ENCODE measurements around the gene PRR5L. TPM values are rescaled to one million over a fixed set of nuclear protein-coding genes. Genes with fewer than 3 reads are reported as not detected.

PRR5L gene
- polyA plus RNA-seq, 1 of the 3 experiments (the other 2 are of a cell fraction) = 0.46 TPM

DNA sequence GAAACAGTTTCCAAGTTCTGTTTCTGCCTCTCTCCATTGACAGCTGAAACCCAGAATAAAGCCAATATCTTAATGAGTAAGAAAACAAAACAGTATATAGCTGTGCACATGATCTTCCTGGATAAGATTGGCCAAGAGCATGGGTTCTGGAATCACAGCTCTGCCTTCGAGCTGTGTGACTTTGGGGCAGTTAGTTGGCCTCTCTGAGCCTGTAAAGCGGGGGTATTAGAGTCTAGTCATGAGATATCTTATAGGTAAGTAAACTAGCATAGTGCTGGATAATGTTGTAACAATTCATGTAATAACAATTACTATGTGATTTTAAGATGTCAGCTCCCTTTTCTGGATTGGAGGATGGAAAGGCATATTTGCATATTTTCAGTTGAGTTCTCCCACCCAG is 140.5 kb downstream of the PRR5L start:
- no peaks in the 10 kb centered on the region for H3F3A ChIP-seq (replicated peaks; ENCODE audit: insufficient read depth)
- ChIA-PET POLR2A (no interaction called here), CTCF (interaction anchor here (1.3 kb wide), 2 partner anchors 13 to 56 kb away, joined by 3 read pairs; no protein-coding TSS in a partner anchor)
- H3K4me2 ChIP-seq = no peak overlapping the region
- H3K27ac ChIP-seq (ENCODE audit: low read depth in 2 of 2, low read length in 1 of 2) = no peak overlapping the region; a peak in 1 of 4 replicates
- no peaks in the 10 kb centered on the region for H3K36me3 ChIP-seq (replicated peaks in 1 of 2; ENCODE audit: control insufficient read depth in 1 of 2, insufficient read depth in 2 of 2, low read length in 1 of 2)
- no peak for DNase-seq
- no peak for TF ChIP-seq RFX5 (IDR thresholded peaks at IDR 0.05; ENCODE audit: low read length)
- H3K79me2 ChIP-seq (ENCODE audit: insufficient read depth) = no peaks in the 10 kb centered on the region
- H2AFZ ChIP-seq (ENCODE audit: low read depth) = no peak overlapping the region
- no peaks in the 10 kb centered on the region for H3K9me3 ChIP-seq
- WGBS (ENCODE audit: low lambda C conversion rate) = 54% methylated on average over 2 of the region's 2 CpGs
- no peaks in the 10 kb centered on the region for H4K20me1 ChIP-seq (ENCODE audit: insufficient read depth)
- H3K9me2 ChIP-seq = no peaks in the 10 kb centered on the region
- H3K9ac ChIP-seq = no peak overlapping the region
- H3K4me1 ChIP-seq (ENCODE audit: control insufficient read depth in 1 of 2, insufficient read depth in 2 of 2, low read depth in 1 of 2, low read length in 1 of 2) = peaks cover 0 to 6% of the 10 kb centered on the region in 2 experiments; a peak in 2 of 4 replicates
- no peak overlapping the region for H3K4me3 ChIP-seq (ENCODE audit: low read depth in 2 of 2, low read length in 1 of 2)
- H3K27me3 ChIP-seq (ENCODE audit: insufficient read depth) = no peaks in the 10 kb centered on the region

- DNase-seq = no peak
- Histone ChIP-seq H3K79me2 (ENCODE audit: insufficient read depth) (no peaks in the 10 kb centered on the region), H3K4me2 (no peak overlapping the region), H3K4me1 (ENCODE audit: control insufficient read depth in 1 of 2, insufficient read depth in 2 of 2, low read depth in 1 of 2, low read length in 1 of 2) (peaks cover 0 to 6% of the 10 kb centered on the region in 2 experiments; a peak in 1 of 4 replicates), H3F3A (replicated peaks; ENCODE audit: insufficient read depth) (no peaks in the 10 kb centered on the region), H3K9me3 (no peaks in the 10 kb centered on the region), H3K9ac (no peak overlapping the region), H3K27ac (ENCODE audit: low read depth in 2 of 2, low read length in 1 of 2) (no peak overlapping the region), H2AFZ (ENCODE audit: low read depth) (no peak overlapping the region), H3K9me2 (no peaks in the 10 kb centered on the region), H3K27me3 (ENCODE audit: insufficient read depth) (no peaks in the 10 kb centered on the region), H4K20me1 (ENCODE audit: insufficient read depth) (no peaks in the 10 kb centered on the region), H3K4me3 (ENCODE audit: low read depth in 2 of 2, low read length in 1 of 2) (no peak overlapping the region), H3K36me3 (replicated peaks in 1 of 2; ENCODE audit: control insufficient read depth in 1 of 2, insufficient read depth in 2 of 2, low read length in 1 of 2) (no peaks in the 10 kb centered on the region)
- 95% methylated on average over 3 of the region's 3 CpGs for WGBS (ENCODE audit: low lambda C conversion rate)
- TF ChIP-seq YY1 (IDR thresholded peaks at IDR 0.05; ENCODE audit: low read depth) = no peak
- TF ChIP-seq EZH2phosphoT487 (IDR thresholded peaks at IDR 0.05; ENCODE audit: borderline replicate concordance, low read depth) = no peak
- ChIA-PET POLR2A (no interaction called here), CTCF (interaction anchor here (1.3 kb wide), 1 partner anchor 55 kb away, joined by 3 read pairs; no protein-coding TSS in a partner anchor)
Observed at GRCh38 chr11:36437413-36437812, 141.3 kb downstream of the PRR5L start.

DNA sequence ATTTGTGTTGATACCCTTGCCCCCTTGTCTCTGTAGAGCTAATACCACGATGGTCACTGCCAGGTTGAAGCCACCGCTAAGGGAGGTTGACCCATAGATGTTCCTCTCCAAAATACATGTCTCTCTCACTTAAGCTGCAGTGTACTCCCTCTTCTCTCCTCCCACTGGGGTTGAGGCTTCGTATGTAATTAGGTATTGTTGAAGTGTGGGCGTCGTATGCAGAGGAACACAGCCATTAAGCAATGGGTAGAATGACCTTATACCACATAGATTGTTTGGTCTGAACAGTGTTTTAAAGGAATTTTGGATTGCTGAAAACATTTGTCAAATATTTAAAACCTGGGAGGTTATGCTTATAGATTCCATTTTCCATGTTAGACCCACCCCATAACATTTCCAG is 142.0 kb downstream of the PRR5L start:
- Histone ChIP-seq H3K36me3 (replicated peaks in 1 of 2; ENCODE audit: control insufficient read depth in 1 of 2, insufficient read depth in 2 of 2, low read length in 1 of 2) (no peaks in the 10 kb centered on the region), H3K9ac (no peak overlapping the region), H3K4me3 (ENCODE audit: low read depth in 2 of 2, low read length in 1 of 2) (no peak overlapping the region), H3K27me3 (ENCODE audit: insufficient read depth) (no peaks in the 10 kb centered on the region), H3K4me1 (ENCODE audit: control insufficient read depth in 1 of 2, insufficient read depth in 2 of 2, low read depth in 1 of 2, low read length in 1 of 2) (peaks cover 0 to 6% of the 10 kb centered on the region in 2 experiments; a peak in 1 of 4 replicates), H2AFZ (ENCODE audit: low read depth) (no peak overlapping the region), H3K79me2 (ENCODE audit: insufficient read depth) (no peaks in the 10 kb centered on the region), H3F3A (replicated peaks; ENCODE audit: insufficient read depth) (no peaks in the 10 kb centered on the region), H3K27ac (ENCODE audit: low read depth in 2 of 2, low read length in 1 of 2) (no peak overlapping the region), H3K9me3 (no peaks in the 10 kb centered on the region), H4K20me1 (ENCODE audit: insufficient read depth) (no peaks in the 10 kb centered on the region), H3K9me2 (no peaks in the 10 kb centered on the region), H3K4me2 (no peak overlapping the region)
- TF ChIP-seq EP300 (IDR thresholded peaks at IDR 0.05; ENCODE audit: borderline replicate concordance in 1 of 2, low read depth in 1 of 2, low read length in 1 of 2) (no peak), USF2 (IDR thresholded peaks at IDR 0.05; ENCODE audit: borderline replicate concordance, low read depth, low read length) (no peak), POLR2AphosphoS5 (IDR thresholded peaks at IDR 0.05; ENCODE audit: low read depth, low read length) (no peak), TCF12 (IDR thresholded peaks at IDR 0.05) (no peak), CTCF (IDR thresholded peaks at IDR 0.05) (no peak), GABPA (IDR thresholded peaks at IDR 0.05; ENCODE audit: low read depth) (no peak)
- TF ChIP-seq, protein P1, sequence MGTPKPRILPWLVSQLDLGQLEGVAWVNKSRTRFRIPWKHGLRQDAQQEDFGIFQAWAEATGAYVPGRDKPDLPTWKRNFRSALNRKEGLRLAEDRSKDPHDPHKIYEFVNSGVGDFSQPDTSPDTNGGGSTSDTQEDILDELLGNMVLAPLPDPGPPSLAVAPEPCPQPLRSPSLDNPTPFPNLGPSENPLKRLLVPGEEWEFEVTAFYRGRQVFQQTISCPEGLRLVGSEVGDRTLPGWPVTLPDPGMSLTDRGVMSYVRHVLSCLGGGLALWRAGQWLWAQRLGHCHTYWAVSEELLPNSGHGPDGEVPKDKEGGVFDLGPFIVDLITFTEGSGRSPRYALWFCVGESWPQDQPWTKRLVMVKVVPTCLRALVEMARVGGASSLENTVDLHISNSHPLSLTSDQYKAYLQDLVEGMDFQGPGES (IDR thresholded peaks at IDR 0.05; ENCODE audit: low read depth, low read length) = no peak
- WGBS (ENCODE audit: low lambda C conversion rate) = 73% methylated on average over 5 of the region's 5 CpGs
- POLR2A ChIA-PET = no interaction called here
- CTCF ChIA-PET = no interaction called here
- no peak for DNase-seq

Measured in SK-N-SH (cell line).